H1 (cell line): Measurements from ENCODE around the gene FADS6. TPM values are rescaled to one million over a fixed set of nuclear protein-coding genes. Genes with fewer than 3 reads are reported as not detected.

ENCODE experiments used
- CTCF ChIA-PET: fragments of 300-600 bp; sonication (Branson Sonifier 250); formaldehyde crosslinking; loops from one replicate; lab custom pipeline; 2021; ENCODE audit not compliant: partially characterized antibody; lab: Charles Lee
- POLR2A ChIA-PET: fragments of 300-600 bp; sonication (Branson Sonifier 250); formaldehyde crosslinking; loops from one replicate; lab custom pipeline; 2021; ENCODE audit warnings: inconsistent platforms; ENCODE audit not compliant: partially characterized antibody; lab: Charles Lee
- DNase-seq, 2 experiments: peaks; one replicate each; pipeline versions ENCODE4 v3.0.0 to v3.0.0-alpha.2; 2010 to 2022; ENCODE audit warnings: low spot score in 2 of 2, low read depth in 1 of 2, mixed read lengths in 1 of 2
- FAIRE-seq: peaks from 2 replicates; lab custom pipeline; 2011; peaks lifted over from hg19 to GRCh38; lab: Jason Lieb, UNC
- H2AFZ ChIP-seq: 2 replicates; pipeline ENCODE4 v1.8.1; 2012; ENCODE audit warnings: low read length, inconsistent platforms
- H2AK5ac ChIP-seq: 2 replicates; pipeline ENCODE4 v1.6.1; 2013; ENCODE audit warnings: low read depth, low read length
- H2BK120ac ChIP-seq: replicated peaks from 2 replicates; pipeline ENCODE3; 2013; ENCODE audit warnings: low read depth, low read length, inconsistent platforms
- H2BK12ac ChIP-seq: 2 replicates; pipeline ENCODE4 v1.6.1; 2013; ENCODE audit warnings: low read depth, low read length
- H2BK15ac ChIP-seq: 2 replicates; pipeline ENCODE4 v1.6.1; 2013; ENCODE audit warnings: low read length
- H2BK20ac ChIP-seq: 2 replicates; pipeline ENCODE4 v1.6.1; 2013; ENCODE audit warnings: low read length
- H2BK5ac ChIP-seq: 2 replicates; pipeline ENCODE4 v1.6.1; 2013; ENCODE audit warnings: low read depth, low read length
- H3K14ac ChIP-seq: 2 replicates; pipeline ENCODE4 v1.6.1; 2013; ENCODE audit warnings: inconsistent platforms; ENCODE audit not compliant: insufficient read length
- H3K18ac ChIP-seq: 2 replicates; pipeline ENCODE4 v1.6.1; 2013; ENCODE audit warnings: low read length; ENCODE audit errors: extremely low read depth
- H3K23ac ChIP-seq: 2 replicates; pipeline ENCODE4 v1.6.1; 2013; ENCODE audit warnings: inconsistent platforms; ENCODE audit not compliant: insufficient read length
- H3K23me2 ChIP-seq: 2 replicates; pipeline ENCODE4 v1.6.1; 2013; ENCODE audit warnings: low read depth, low read length
- H3K27ac ChIP-seq: 2 replicates; pipeline ENCODE4 v1.6.1; 2011; ENCODE audit warnings: low read depth, low read length, inconsistent platforms
- H3K27me3 ChIP-seq, 4 experiments: replicated peaks in 1 of 4; 1 replicate in 1 of 4; 2 replicates in 3 of 4; pipeline versions ENCODE4 v1.6.1 to v1.8.1; 2011 to 2013; ENCODE audit warnings: low read length in 3 of 4, mild to moderate bottlenecking in 3 of 4, inconsistent platforms in 2 of 4, mixed read lengths in 2 of 4, moderate library complexity in 1 of 4; ENCODE audit not compliant: control insufficient read depth in 3 of 4, insufficient read depth in 3 of 4; ENCODE audit errors: extremely low read depth in 1 of 4
- H3K36me3 ChIP-seq, 4 experiments: 2 replicates each; pipeline versions ENCODE4 v1.6.1 to v1.8.1; 2011 to 2013; ENCODE audit warnings: mild to moderate bottlenecking in 4 of 4, low read length in 3 of 4, moderate library complexity in 2 of 4, control low read depth in 1 of 4, inconsistent platforms in 1 of 4; ENCODE audit not compliant: insufficient read depth in 4 of 4, control insufficient read depth in 2 of 4
- H3K4ac ChIP-seq: replicated peaks from 2 replicates; pipeline ENCODE3; 2013; ENCODE audit warnings: low read length, low read depth, mixed read lengths, inconsistent platforms; ENCODE audit not compliant: insufficient read length
- H3K4me1 ChIP-seq, 4 experiments: replicated peaks in 1 of 4; 1 replicate in 1 of 4; 2 replicates in 3 of 4; pipeline versions ENCODE4 v1.6.1 to v1.8.1; 2011 to 2013; ENCODE audit warnings: low read length in 3 of 4, inconsistent platforms in 2 of 4, mixed read lengths in 1 of 4; ENCODE audit not compliant: insufficient read depth in 4 of 4, control insufficient read depth in 3 of 4
- H3K4me2 ChIP-seq, 2 experiments: 2 replicates each; pipeline versions ENCODE4 v1.6.1 to v1.8.1; 2011 to 2013; ENCODE audit warnings: low read depth in 2 of 2, low read length in 2 of 2, control low read depth in 1 of 2, inconsistent platforms in 1 of 2, mild to moderate bottlenecking in 1 of 2; ENCODE audit not compliant: insufficient read depth in 1 of 2
- H3K4me3 ChIP-seq, 4 experiments: fragments of 200-600, 300-600 bp in 1 of 4; sonication (generic), shearing (Covaris generic), sonication (Bioruptor Twin) in 1 of 4; 2 replicates each; pipeline versions ENCODE4 v1.5.1 to v1.8.1; 2011 to 2016; ENCODE audit warnings: low read length in 4 of 4, low read depth in 3 of 4, control low read depth in 2 of 4, inconsistent platforms in 2 of 4, mild to moderate bottlenecking in 2 of 4, mixed read lengths in 1 of 4, moderate library complexity in 1 of 4; ENCODE audit not compliant: insufficient read depth in 2 of 4; ENCODE audit errors: extremely low read depth in 1 of 4
- H3K56ac ChIP-seq: replicated peaks from 2 replicates; pipeline ENCODE3; 2013; ENCODE audit warnings: low read depth, mild to moderate bottlenecking, mixed read lengths, low read length, inconsistent platforms; ENCODE audit not compliant: insufficient read length
- H3K79me1 ChIP-seq: 2 replicates; pipeline ENCODE4 v1.6.1; 2013; ENCODE audit warnings: low read depth, low read length, control low read depth
- H3K79me2 ChIP-seq, 2 experiments: 2 replicates each; pipeline versions ENCODE4 v1.6.1 to v1.8.1; 2012 to 2013; ENCODE audit warnings: low read length in 2 of 2, mild to moderate bottlenecking in 2 of 2, inconsistent platforms in 1 of 2; ENCODE audit not compliant: insufficient read depth in 2 of 2, control insufficient read depth in 1 of 2
- H3K9ac ChIP-seq, 4 experiments: replicated peaks in 1 of 4; 1 replicate in 1 of 4; 2 replicates in 3 of 4; pipeline versions ENCODE4 v1.6.1 to v1.8.1; 2011 to 2013; ENCODE audit warnings: low read depth in 3 of 4, low read length in 3 of 4, control low read depth in 2 of 4, mild to moderate bottlenecking in 2 of 4, moderate library complexity in 2 of 4, inconsistent platforms in 1 of 4; ENCODE audit errors: extremely low read depth in 1 of 4
- H3K9me3 ChIP-seq, 2 experiments: 2 replicates each; pipeline versions ENCODE4 v1.6.1 to v1.8.1; 2012 to 2013; ENCODE audit warnings: mild to moderate bottlenecking in 2 of 2, moderate library complexity in 2 of 2, control low read depth in 1 of 2, inconsistent platforms in 1 of 2, low read depth in 1 of 2, low read length in 1 of 2, mixed read lengths in 1 of 2; ENCODE audit not compliant: insufficient read depth in 2 of 2
- H4K20me1 ChIP-seq, 2 experiments: replicated peaks in 1 of 2; 2 replicates each; pipeline versions ENCODE3 to v1.8.1; 2011 to 2013; ENCODE audit warnings: inconsistent platforms in 2 of 2, low read length in 2 of 2, mild to moderate bottlenecking in 1 of 2; ENCODE audit not compliant: insufficient read depth in 2 of 2, control insufficient read depth in 1 of 2
- H4K5ac ChIP-seq: 2 replicates; pipeline ENCODE4 v1.6.1; 2013; ENCODE audit warnings: low read length, low read depth, mixed read lengths, inconsistent platforms; ENCODE audit not compliant: insufficient read length
- H4K8ac ChIP-seq: 2 replicates; pipeline ENCODE4 v1.8.0; 2013; ENCODE audit warnings: mild to moderate bottlenecking, moderate library complexity, low read length, inconsistent platforms; ENCODE audit not compliant: insufficient read depth; ENCODE audit errors: extremely low read depth
- H4K91ac ChIP-seq: replicated peaks from 2 replicates; pipeline ENCODE3; 2013; ENCODE audit warnings: low read length, mixed read lengths, inconsistent platforms; ENCODE audit not compliant: insufficient read length
- CHD2 ChIP-seq: IDR thresholded peaks from 2 replicates; pipeline ENCODE4 v1.6.1; 2012; ENCODE audit warnings: low read length, improper control_type of control experiment
- CTCF ChIP-seq, 3 experiments: IDR thresholded peaks; 1 replicate in 2 of 3; 2 replicates in 1 of 3; pipeline versions ENCODE4 v1.5.1 to v1.6.1; 2011; ENCODE audit warnings: low read length in 3 of 3, mild to moderate bottlenecking in 3 of 3, inconsistent platforms in 2 of 3, low read depth in 1 of 3, moderate library complexity in 1 of 3; ENCODE audit not compliant: insufficient read depth in 1 of 3; ENCODE audit errors: control extremely low read depth in 1 of 3
- EGR1 ChIP-seq: IDR thresholded peaks from 2 replicates; pipeline ENCODE4 v1.6.1; 2011; ENCODE audit warnings: low read depth, low read length, borderline replicate concordance
- FOSL1 ChIP-seq: IDR thresholded peaks from 2 replicates; pipeline ENCODE4 v1.6.1; 2011; ENCODE audit warnings: mild to moderate bottlenecking, low read depth, low read length, moderate library complexity; ENCODE audit not compliant: insufficient read depth
- GABPA ChIP-seq: IDR thresholded peaks from 2 replicates; pipeline ENCODE4 v1.6.1; 2011; ENCODE audit warnings: mild to moderate bottlenecking, low read length, moderate library complexity, borderline replicate concordance; ENCODE audit not compliant: insufficient read depth
- HDAC2 ChIP-seq, 2 experiments: fragments of 300-600 bp in 1 of 2; sonication (generic) in 1 of 2; IDR thresholded peaks; 2 replicates each; pipeline ENCODE4 v1.6.1; 2011 to 2012; ENCODE audit warnings: low read depth in 2 of 2, low read length in 2 of 2, mild to moderate bottlenecking in 2 of 2, moderate library complexity in 2 of 2, borderline replicate concordance in 1 of 2, inconsistent platforms in 1 of 2
- MAFK ChIP-seq: IDR thresholded peaks from 2 replicates; pipeline ENCODE4 v1.6.1; 2012; ENCODE audit warnings: low read depth, mild to moderate bottlenecking, improper control_type of control experiment, low read length
- NANOG ChIP-seq: IDR thresholded peaks from 2 replicates; pipeline ENCODE4 v1.6.1; 2011; ENCODE audit warnings: low read length, low read depth, mild to moderate bottlenecking, inconsistent platforms; ENCODE audit not compliant: insufficient read depth, poor library complexity, severe bottlenecking
- POLR2AphosphoS5 ChIP-seq: IDR thresholded peaks from 2 replicates; pipeline ENCODE4 v1.6.1; 2011; ENCODE audit warnings: low read depth, low read length
- SRF ChIP-seq: IDR thresholded peaks from 2 replicates; pipeline ENCODE4 v1.6.1; 2011; ENCODE audit warnings: mild to moderate bottlenecking, low read depth, low read length, moderate library complexity
- TBP ChIP-seq: IDR thresholded peaks from 2 replicates; pipeline ENCODE4 v1.6.1; 2011; ENCODE audit warnings: low read depth, low read length, improper control_type of control experiment
- WGBS, 2 experiments: shearing (Covaris generic) in 1 of 2; methylation state at CpG; one replicate each; pipeline versions ENCODE4 v1.1.6 to v1.1.7; 2013 to 2015; ENCODE audit warnings: low lambda C conversion rate in 2 of 2, mixed read lengths in 2 of 2, inconsistent platforms in 1 of 2, low coverage in 1 of 2, missing lambda C conversion rate in 1 of 2; ENCODE audit not compliant: insufficient replicate concordance in 2 of 2, insufficient coverage in 1 of 2, insufficient read length in 1 of 2; ENCODE audit errors: extremely low coverage in 1 of 2, missing lambda C conversion rate in 1 of 2; 5-methylcytosine and 5-hydroxymethylcytosine counted together
- polyA plus RNA-seq, 7 experiments: library from polyadenylated mRNA; depleted of rRNA in 3 of 7; stranded (reverse) in 5 of 7; unstranded in 2 of 7; fragments of >200 nt in 5 of 7; fragments of 200-250 nt in 2 of 7; gene quantifications; 1 replicate in 5 of 7; 2 replicates in 1 of 7; 4 replicates in 1 of 7; pipeline versions ENCODE4 v1.2.1 to v1.2.3, GENCODE V29; 2011 to 2013; ENCODE audit warnings: missing spikeins in 2 of 7, mixed read lengths in 2 of 7
- total RNA-seq: library from RNA; stranded (reverse); fragmentation: NEBNext Ultra II Directional; extraction: Animal tissue kit (Norgen Biotek cat#: 25700); gene quantifications from 2 replicates; pipeline ENCODE4 v1.2.1, GENCODE V29; 2021

FADS6 gene
- total and polyA plus RNA-seq, 2 of the 8 experiments (the other 6 are each of a cell fraction or from before 2014, with no cell fraction given) = 0.56 to 2.5 TPM

GRCh38 chr17:74854792-74855191 lies 38.6 kb downstream of the FADS6 start:
- H3K18ac ChIP-seq = no peak overlapping the region
- H2BK5ac ChIP-seq = no peak overlapping the region
- H3K4ac ChIP-seq = no peak overlapping the region
- peaks cover 4% of the 10 kb centered on the region; the same call in 1 of the 2 replicates for H3K23me2 ChIP-seq
- no peak overlapping the region for H4K5ac ChIP-seq
- no peak overlapping the region for H2AK5ac ChIP-seq
- FAIRE-seq (no peak), DNase-seq (no peak)
- no peak overlapping the region for H4K91ac ChIP-seq
- H3K14ac ChIP-seq = no peak overlapping the region
- peaks cover 5 to 9% of the 10 kb centered on the region in 2 experiments for H4K20me1 ChIP-seq
- 85% methylated on average over 17 of the region's 17 CpGs; no CpG with 5 or more reads in 1 of the 2 experiments for WGBS, 2 experiments
- H4K8ac ChIP-seq = no peak overlapping the region
- H3K79me1 ChIP-seq = no peaks in the 10 kb centered on the region
- no peak overlapping the region for H2BK120ac ChIP-seq
- no peak overlapping the region for H3K4me2 ChIP-seq
- no peaks in the 10 kb centered on the region for H3K79me2 ChIP-seq
- no peak overlapping the region for H2BK20ac ChIP-seq
- H3K9ac ChIP-seq = no peak overlapping the region
- peak overlapping the region; percentile 17; the same call in 1 of the 2 replicates for H2BK12ac ChIP-seq
- H3K4me1 ChIP-seq = peaks cover 0 to 7% (median 3%) of the 10 kb centered on the region in 4 experiments; a peak in 5 of 7 replicates
- H2AFZ ChIP-seq = no peak overlapping the region
- H3K36me3 ChIP-seq = no peaks in the 10 kb centered on the region
- no peak overlapping the region for H3K56ac ChIP-seq
- no peak overlapping the region for H3K27ac ChIP-seq
- no peak overlapping the region for H3K23ac ChIP-seq
- ChIA-PET CTCF (interaction anchor here (2.4 to 99.6 kb wide), 3 partner anchors 11 to 107 kb away, joined by 8 to 2981 read pairs (median 2981); partner anchors contain the start of genes FDXR, GRIN2C and NAT9), POLR2A (no interaction called here)
- H3K27me3 ChIP-seq = peaks cover 42 to 92% (median 81%) of the 10 kb centered on the region in 4 experiments
- no peaks in the 10 kb centered on the region; a peak in 1 of 4 replicates for H3K9me3 ChIP-seq
- H2BK15ac ChIP-seq = no peak overlapping the region
- no peak overlapping the region for H3K4me3 ChIP-seq
- TF ChIP-seq CTCF (IDR thresholded peaks at IDR 0.05; ENCODE audit: control extremely low read depth in 1 of 3, insufficient read depth in 1 of 3, low read depth in 1 of 3, low read length in 3 of 3) = no peak
- no peak for TF ChIP-seq EGR1
- TF ChIP-seq MAFK = no peak
- no peak for TF ChIP-seq FOSL1
- no peak for TF ChIP-seq GABPA
- no peak for TF ChIP-seq TBP
- TF ChIP-seq HDAC2 (IDR thresholded peaks at IDR 0.05; ENCODE audit: borderline replicate concordance in 1 of 2, low read depth in 2 of 2, low read length in 2 of 2) = no peak
- TF ChIP-seq POLR2AphosphoS5 = no peak
- TF ChIP-seq CHD2 = no peak
- no peak for TF ChIP-seq SRF
- TF ChIP-seq NANOG = no peak
